Renal pelvis (tissue), 12 donors: ENCODE results near the gene PLEKHG4B. TPM values are rescaled to one million over a fixed set of nuclear protein-coding genes. Genes with fewer than 3 reads are reported as not detected.
"Not testable (repeated sequence)": the region's sequence is repeated elsewhere in the genome, so short reads cannot be mapped to it uniquely, and the experiment has no call there.

Experiments
- DNase-seq: peaks from one replicate; pipeline ENCODE4 v3.0.0-alpha.2; 2013
- long read RNA-seq, 16 experiments: transcript quantifications; one replicate each; lab custom pipeline, GENCODE V29; 2026
- polyA plus RNA-seq, 3 donors: library from polyadenylated mRNA; unstranded; fragments of 120-200 nt; gene quantifications; one replicate each; pipeline ENCODE4 v1.2.1, GENCODE V29; 2013; ENCODE audit not compliant: insufficient read length in 3 of 3

Gene PLEKHG4B
- polyA plus RNA-seq = 10 to 100 TPM; 12.7 to 21.2 (median 15.9) TPM
- long read RNA-seq, donor 1 = 0 reads
- long read RNA-seq, donor 2 = 0 reads
- long read RNA-seq, donor 3 = 0 reads
- long read RNA-seq, donor 4 = 0 reads
- long read RNA-seq, donor 5 = 0 reads
- long read RNA-seq, donor 6 = 0 reads
- long read RNA-seq, donor 7 = 0 reads
- long read RNA-seq, donor 8 = 0 reads
- long read RNA-seq, donor 9, partial matches to known transcripts = 0 of 1 reads
- long read RNA-seq, donor 9, other reads (novel, unspliced or antisense) = 0 of 1 reads
- long read RNA-seq, donor 10 = 0 reads
- long read RNA-seq, donor 11 = 0 reads
- long read RNA-seq, donor 12, partial matches to known transcripts = 0 of 3 reads
- long read RNA-seq, donor 12, other reads (novel, unspliced or antisense) = 0 of 3 reads
- long read RNA-seq, donor 13 = 0 reads
- long read RNA-seq, donor 14 = 0 reads
- long read RNA-seq, donor 15 = 0 reads
- long read RNA-seq, donor 16 = 0 reads

- peak; percentile 83 for DNase-seq
Measured at GRCh38 chr5:91556-92263, at the start of gene PLEKHG4B. TSS of gene PLEKHG4B (plus strand) at chr5:92168. CDS start at chr5:92232, 64 bp downstream.

GRCh38 chr5:42250-42649 lies 49.7 kb upstream of the PLEKHG4B start:
- DNase-seq = no peak

GRCh38 chr5:48192-48591 lies 43.8 kb upstream of the PLEKHG4B start:
- DNase-seq = no peak

GRCh38 chr5:49530-49929 lies 42.4 kb upstream of the PLEKHG4B start:
- not testable (repeated sequence) for DNase-seq

- no peak for DNase-seq
Measured at GRCh38 chr5:49953-50544, 41.9 kb upstream of the PLEKHG4B start.

GRCh38 chr5:50724-51499 lies 41.1 kb upstream of the PLEKHG4B start:
- no peak for DNase-seq

- no peak for DNase-seq
Measured at GRCh38 chr5:51500-51823, 40.5 kb upstream of the PLEKHG4B start.

GRCh38 chr5:53381-54174 lies 38.4 kb upstream of the PLEKHG4B start:
- DNase-seq = peak; percentile 47

GRCh38 chr5:54175-54730 lies 37.7 kb upstream of the PLEKHG4B start:
- DNase-seq = no peak

GRCh38 chr5:54876-55569 lies 36.9 kb upstream of the PLEKHG4B start:
- no peak for DNase-seq

GRCh38 chr5:56561-57290 lies 35.2 kb upstream of the PLEKHG4B start:
- DNase-seq = peak; percentile 75

GRCh38 chr5:60250-60649 lies 31.7 kb upstream of the PLEKHG4B start:
- not testable (repeated sequence) for DNase-seq

GRCh38 chr5:70440-70839 lies 21.5 kb upstream of the PLEKHG4B start:
- DNase-seq = no peak

- not testable (repeated sequence) for DNase-seq
Measured at GRCh38 chr5:72316-73180, 19.4 kb upstream of the PLEKHG4B start.

GRCh38 chr5:73181-73447 lies 18.9 kb upstream of the PLEKHG4B start:
- not testable (repeated sequence) for DNase-seq

- no peak for DNase-seq
Measured at GRCh38 chr5:73768-74502, 18.0 kb upstream of the PLEKHG4B start.

- no peak for DNase-seq
Measured at GRCh38 chr5:74503-75109, 17.4 kb upstream of the PLEKHG4B start.
